Esophagus muscularis mucosa (tissue), 4 donors: Measurements from ENCODE around the gene CSNK2A1.

ENCODE experiments used
- EP300 ChIP-seq: sonication (generic); formaldehyde crosslinking; IDR thresholded peaks from one replicate; pipeline ENCODE4 v1.6.1; 2017; ENCODE audit warnings: antibody characterized with exemption
- POLR2AphosphoS5 ChIP-seq, 2 donors: sonication (generic); formaldehyde crosslinking; IDR thresholded peaks; one replicate each; pipeline ENCODE4 v1.6.1; 2017; ENCODE audit warnings: antibody characterized with exemption in 2 of 2
- TF ChIP-seq, protein P1 (sequence below), 3 experiments: fragments of 200-600 bp in 2 of 3; fragments of 450-650 bp in 1 of 3; sonication (generic) in 2 of 3; IDR thresholded peaks; one replicate each; pipeline ENCODE4 v1.5.1; 2017 to 2019; ENCODE audit warnings: antibody characterized with exemption in 3 of 3, mild to moderate bottlenecking in 2 of 3, moderate library complexity in 1 of 3

DNA sequence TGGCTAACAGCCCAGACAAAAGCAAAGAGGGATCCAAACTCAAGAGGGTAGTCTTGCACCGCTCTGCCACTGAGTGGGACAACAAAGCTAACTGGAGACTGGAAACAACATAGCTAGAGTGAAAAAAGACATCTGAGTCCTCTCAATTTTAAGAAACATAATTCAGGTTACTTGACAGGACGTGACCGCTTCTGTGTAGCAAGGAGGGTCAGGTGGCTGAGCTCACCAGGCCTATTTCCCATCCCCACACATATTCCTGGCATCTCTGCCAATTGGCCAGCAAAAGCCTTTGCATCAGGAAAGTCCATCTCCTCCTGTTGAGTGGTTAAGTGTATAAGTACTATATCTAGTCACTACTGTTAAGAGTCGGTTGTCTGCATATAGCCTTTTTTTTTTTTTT is 55.9 kb downstream of the CSNK2A1 start:
- no peak for TF ChIP-seq EP300
- TF ChIP-seq, protein P1, sequence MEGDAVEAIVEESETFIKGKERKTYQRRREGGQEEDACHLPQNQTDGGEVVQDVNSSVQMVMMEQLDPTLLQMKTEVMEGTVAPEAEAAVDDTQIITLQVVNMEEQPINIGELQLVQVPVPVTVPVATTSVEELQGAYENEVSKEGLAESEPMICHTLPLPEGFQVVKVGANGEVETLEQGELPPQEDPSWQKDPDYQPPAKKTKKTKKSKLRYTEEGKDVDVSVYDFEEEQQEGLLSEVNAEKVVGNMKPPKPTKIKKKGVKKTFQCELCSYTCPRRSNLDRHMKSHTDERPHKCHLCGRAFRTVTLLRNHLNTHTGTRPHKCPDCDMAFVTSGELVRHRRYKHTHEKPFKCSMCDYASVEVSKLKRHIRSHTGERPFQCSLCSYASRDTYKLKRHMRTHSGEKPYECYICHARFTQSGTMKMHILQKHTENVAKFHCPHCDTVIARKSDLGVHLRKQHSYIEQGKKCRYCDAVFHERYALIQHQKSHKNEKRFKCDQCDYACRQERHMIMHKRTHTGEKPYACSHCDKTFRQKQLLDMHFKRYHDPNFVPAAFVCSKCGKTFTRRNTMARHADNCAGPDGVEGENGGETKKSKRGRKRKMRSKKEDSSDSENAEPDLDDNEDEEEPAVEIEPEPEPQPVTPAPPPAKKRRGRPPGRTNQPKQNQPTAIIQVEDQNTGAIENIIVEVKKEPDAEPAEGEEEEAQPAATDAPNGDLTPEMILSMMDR (IDR thresholded peaks at IDR 0.05), result no peak
- no peak for TF ChIP-seq POLR2AphosphoS5 (IDR thresholded peaks at IDR 0.05)
